K562 (cell line): Measurements from ENCODE around the gene MARK2. TPM values are rescaled to one million over a fixed set of nuclear protein-coding genes. Genes with fewer than 3 reads are reported as not detected.

Experiments used
- ATAC-seq: fragments of 200-7000 bp; cut with Tn5 transposase; 3 replicates; pipeline ENCODE4 v1.9.1; 2020; ENCODE audit warnings: moderate library complexity
- BruUV-seq: library from RNA; stranded (reverse); fragments of 400-500 nt; replicated peaks from 2 replicates; lab custom pipeline; 2021; lab: Mats Ljungman, UMichigan
- CTCF ChIA-PET: fragments of 300-600 bp; formaldehyde crosslinking; extraction: SDS; loops from one replicate; lab custom pipeline; 2021; ENCODE audit warnings: low intra/inter-chr PET ratio; lab: Yijun Ruan, JAX
- POLR2A ChIA-PET: fragments of 300-600, 350-650 bp; sonication (Branson Sonifier 250); formaldehyde crosslinking; extraction: SDS; loops from one replicate; lab custom pipeline; 2021; ENCODE audit warnings: antibody characterized with exemption, inconsistent platforms; lab: Yijun Ruan, JAX
- DNase-seq, 4 experiments: peaks; one replicate each; pipeline versions ENCODE4 v3.0.0 to v3.0.0-alpha.2; 2011 to 2018; ENCODE audit warnings: low spot score in 3 of 4, mixed read lengths in 3 of 4; ENCODE audit errors: extremely low read depth in 1 of 4
- FAIRE-seq: peaks from 2 replicates; lab custom pipeline; 2011; peaks lifted over from hg19 to GRCh38; lab: Jason Lieb, UNC
- H2AFZ ChIP-seq: 2 replicates; pipeline ENCODE4 v1.6.0; 2011; ENCODE audit warnings: low read depth, low read length, control low read depth, inconsistent platforms
- H3K27ac ChIP-seq: fragments of 200-600 bp; 3 replicates; pipeline ENCODE4 v1.8.0; 2011; ENCODE audit warnings: low read depth, mild to moderate bottlenecking, control low read depth, inconsistent platforms, low read length, moderate library complexity, mixed read lengths; ENCODE audit errors: extremely low read depth
- H3K27me3 ChIP-seq, 2 experiments: fragments of 300-600 bp in 1 of 2; 2 replicates in 1 of 2; 3 replicates in 1 of 2; pipeline versions ENCODE4 v1.6.0 to v1.8.0; 2011; ENCODE audit warnings: inconsistent platforms in 2 of 2, low read length in 2 of 2, mild to moderate bottlenecking in 1 of 2, mixed read lengths in 1 of 2, moderate library complexity in 1 of 2; ENCODE audit not compliant: control insufficient read depth in 2 of 2, insufficient read depth in 2 of 2
- H3K36me3 ChIP-seq: fragments of 300-600 bp; 3 replicates; pipeline ENCODE4 v1.8.0; 2011; ENCODE audit warnings: mild to moderate bottlenecking, low read length, inconsistent platforms; ENCODE audit not compliant: control insufficient read depth, insufficient read depth
- H3K4me1 ChIP-seq, 2 experiments: fragments of 200-600 bp in 1 of 2; replicated peaks in 1 of 2; 2 replicates in 1 of 2; 3 replicates in 1 of 2; pipeline versions ENCODE4 v1.5.1 to v1.8.0; 2011; ENCODE audit warnings: inconsistent platforms in 2 of 2, low read length in 2 of 2, mild to moderate bottlenecking in 1 of 2, mixed read lengths in 1 of 2, moderate library complexity in 1 of 2; ENCODE audit not compliant: control insufficient read depth in 2 of 2, insufficient read depth in 2 of 2
- H3K4me2 ChIP-seq: 2 replicates; pipeline ENCODE4 v1.6.1; 2011; ENCODE audit warnings: low read length, control low read depth, inconsistent platforms, mixed read lengths; ENCODE audit not compliant: insufficient read depth
- H3K4me3 ChIP-seq: fragments of 200-600 bp; sonication (generic), shearing (Covaris generic); 2 replicates; pipeline ENCODE4 v1.5.1; 2016; ENCODE audit warnings: control low read depth, inconsistent platforms
- H3K79me2 ChIP-seq: fragments of 200-600 bp; 3 replicates; pipeline ENCODE4 v1.8.0; 2011; ENCODE audit warnings: low read length, inconsistent platforms; ENCODE audit not compliant: control insufficient read depth, insufficient read depth
- H3K9ac ChIP-seq, 2 experiments: 2 replicates each; pipeline versions ENCODE4 v1.6.0 to v1.6.1; 2011; ENCODE audit warnings: low read depth in 2 of 2, low read length in 2 of 2, control low read depth in 1 of 2, inconsistent platforms in 1 of 2, mild to moderate bottlenecking in 1 of 2, mixed read lengths in 1 of 2; ENCODE audit not compliant: insufficient read depth in 1 of 2
- H3K9me1 ChIP-seq: one replicate; pipeline ENCODE4 v1.6.0; 2011; ENCODE audit warnings: inconsistent platforms, mild to moderate bottlenecking, low read length, moderate library complexity; ENCODE audit not compliant: control insufficient read depth, insufficient read depth
- H3K9me3 ChIP-seq: replicated peaks from 2 replicates; pipeline ENCODE4 v1.5.1; 2011; ENCODE audit warnings: low read depth, low read length, inconsistent platforms; ENCODE audit not compliant: control insufficient read depth, insufficient read depth
- H4K20me1 ChIP-seq: replicated peaks from 2 replicates; pipeline ENCODE4 v1.6.1; 2011; ENCODE audit warnings: low read length, inconsistent platforms, mixed read lengths; ENCODE audit not compliant: control insufficient read depth, insufficient read depth
- ATF2 ChIP-seq: sonication (generic); formaldehyde crosslinking; IDR thresholded peaks from 2 replicates; pipeline ENCODE4 v1.8.1; 2022; ENCODE audit warnings: missing genetic modification reagents
- FOXP1 ChIP-seq: sonication (generic); formaldehyde crosslinking; IDR thresholded peaks from 2 replicates; pipeline ENCODE4 v1.8.0; 2022; ENCODE audit warnings: mild to moderate bottlenecking, missing genetic modification reagents
- FOXP4 ChIP-seq: sonication (generic); formaldehyde crosslinking; IDR thresholded peaks from 2 replicates; pipeline ENCODE4 v1.8.0; 2022; ENCODE audit warnings: mild to moderate bottlenecking, missing genetic modification reagents, borderline replicate concordance
- MCM3 ChIP-seq: fragments of 450-650 bp; IDR thresholded peaks from 2 replicates; pipeline ENCODE4 v1.6.1; 2016
- PHF20 ChIP-seq: fragments of 450-650 bp; IDR thresholded peaks from 2 replicates; pipeline ENCODE4 v1.6.1; 2018; ENCODE audit not compliant: partially characterized antibody
- STAT5A ChIP-seq: IDR thresholded peaks from 2 replicates; pipeline ENCODE4 v1.6.1; 2012; ENCODE audit warnings: low read length, inconsistent platforms, borderline replicate concordance
- STAT6 ChIP-seq: sonication (generic); formaldehyde crosslinking; IDR thresholded peaks from 2 replicates; pipeline ENCODE4 v1.8.1; 2023; ENCODE audit warnings: mild to moderate bottlenecking, missing genetic modification reagents
- ZNF133 ChIP-seq: fragments of 250-450 bp; sonication (Bioruptor Pico); IDR thresholded peaks from 2 replicates; pipeline ENCODE4 v1.4.0; 2020; ENCODE audit warnings: mild to moderate bottlenecking
- ZNF282 ChIP-seq: sonication (generic); formaldehyde crosslinking; IDR thresholded peaks from 2 replicates; pipeline ENCODE4 v1.8.1; 2023; ENCODE audit warnings: missing genetic modification reagents
- WGBS: fragments of 100-300 bp; shearing (Covaris generic); methylation state at CpG from one replicate; pipeline ENCODE4 v1.1.6; 2016; ENCODE audit warnings: low coverage, mixed read lengths; ENCODE audit not compliant: insufficient coverage; ENCODE audit errors: missing lambda C conversion rate; 5-methylcytosine and 5-hydroxymethylcytosine counted together
- in situ Hi-C: fragments of 300-500 bp; cut with MboI; formaldehyde crosslinking; loops from 4 replicates; pipeline ENCODE4 v1.15.0; 2018; ENCODE audit warnings: inconsistent platforms, mixed read lengths
- intact Hi-C: fragments of 100-400 bp; cut with micrococcal nuclease; formaldehyde crosslinking; loops from 2 replicates; pipeline ENCODE4 v1.14.2; 2022
- polyA plus RNA-seq, 8 experiments: library from polyadenylated mRNA; depleted of rRNA in 4 of 8; stranded (reverse) in 5 of 8; unstranded in 3 of 8; fragments of >200 nt; fragmentation: Nextera tagmentation in 2 of 8; fragmentation: Illumina TruSeq in 1 of 8; extraction: Ambion mirVana in 2 of 8; extraction: Trizol in 1 of 8; gene quantifications; 2 replicates each; pipeline versions ENCODE4 v1.2.1 to v1.2.3, GENCODE V29; 2011 to 2014; ENCODE audit warnings: inconsistent platforms in 1 of 8, missing spikeins in 1 of 8
- total RNA-seq, 7 experiments: library from RNA; depleted of rRNA in 6 of 7; stranded (reverse); fragments of >200 nt in 6 of 7; fragmentation: Illumina TruSeq in 2 of 7; extraction: Trizol in 2 of 7; gene quantifications; 2 replicates each; pipeline versions ENCODE4 v1.2.1 to v1.2.3, GENCODE V29; 2011 to 2021; ENCODE audit warnings: low replicate concordance in 1 of 7
- TF ChIP-seq, protein P1 (sequence below): fragments of 450-650 bp; IDR thresholded peaks from 2 replicates; pipeline ENCODE4 v1.6.1; 2016; ENCODE audit warnings: borderline replicate concordance
- TF ChIP-seq, protein P2 (sequence below): fragments of 450-650 bp; IDR thresholded peaks from 2 replicates; pipeline ENCODE4 v1.7.1; 2018; ENCODE audit warnings: mild to moderate bottlenecking, low read depth; ENCODE audit not compliant: partially characterized antibody

MARK2 gene
- total and polyA plus RNA-seq, 9 of the 15 experiments (the other 6 are each of a cell fraction or from before 2014, with no cell fraction given): 0.32 to 43.5 (median 15.1) TPM

DNA sequence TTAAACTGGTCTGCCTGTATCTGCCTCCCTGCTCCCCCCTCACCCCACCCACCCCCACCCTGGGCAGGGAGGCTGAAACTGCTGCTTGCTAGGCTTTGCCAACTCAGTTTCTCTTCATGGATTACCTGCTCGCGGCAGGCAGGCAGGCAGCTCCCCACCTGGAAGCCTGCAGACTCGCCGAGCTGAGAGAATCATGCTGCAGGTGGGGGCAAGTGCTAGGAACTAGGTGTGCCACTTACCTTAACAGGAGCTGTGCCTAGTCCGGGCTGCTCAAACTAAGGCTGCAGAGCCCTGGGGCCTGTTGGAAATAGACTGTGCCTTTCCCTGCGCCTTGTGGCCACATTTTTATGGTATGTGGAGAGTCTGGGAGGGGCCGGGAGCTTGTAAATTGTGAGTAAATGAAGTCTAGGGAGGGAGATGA, 30.3 kb downstream of the MARK2 start:
- TF ChIP-seq STAT6 (no peak), ZNF282 (CRISPR knock-in tag) (no peak), ATF2 (no peak), FOXP1 (no peak), MCM3 (no peak), PHF20 (no peak), STAT5A (no peak), FOXP4 (CRISPR knock-in tag) (no peak), ZNF133 (CRISPR knock-in tag) (no peak)
- TF ChIP-seq, protein P1, sequence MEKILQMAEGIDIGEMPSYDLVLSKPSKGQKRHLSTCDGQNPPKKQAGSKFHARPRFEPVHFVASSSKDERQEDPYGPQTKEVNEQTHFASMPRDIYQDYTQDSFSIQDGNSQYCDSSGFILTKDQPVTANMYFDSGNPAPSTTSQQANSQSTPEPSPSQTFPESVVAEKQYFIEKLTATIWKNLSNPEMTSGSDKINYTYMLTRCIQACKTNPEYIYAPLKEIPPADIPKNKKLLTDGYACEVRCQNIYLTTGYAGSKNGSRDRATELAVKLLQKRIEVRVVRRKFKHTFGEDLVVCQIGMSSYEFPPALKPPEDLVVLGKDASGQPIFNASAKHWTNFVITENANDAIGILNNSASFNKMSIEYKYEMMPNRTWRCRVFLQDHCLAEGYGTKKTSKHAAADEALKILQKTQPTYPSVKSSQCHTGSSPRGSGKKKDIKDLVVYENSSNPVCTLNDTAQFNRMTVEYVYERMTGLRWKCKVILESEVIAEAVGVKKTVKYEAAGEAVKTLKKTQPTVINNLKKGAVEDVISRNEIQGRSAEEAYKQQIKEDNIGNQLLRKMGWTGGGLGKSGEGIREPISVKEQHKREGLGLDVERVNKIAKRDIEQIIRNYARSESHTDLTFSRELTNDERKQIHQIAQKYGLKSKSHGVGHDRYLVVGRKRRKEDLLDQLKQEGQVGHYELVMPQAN: no peak
- TF ChIP-seq, protein P2, sequence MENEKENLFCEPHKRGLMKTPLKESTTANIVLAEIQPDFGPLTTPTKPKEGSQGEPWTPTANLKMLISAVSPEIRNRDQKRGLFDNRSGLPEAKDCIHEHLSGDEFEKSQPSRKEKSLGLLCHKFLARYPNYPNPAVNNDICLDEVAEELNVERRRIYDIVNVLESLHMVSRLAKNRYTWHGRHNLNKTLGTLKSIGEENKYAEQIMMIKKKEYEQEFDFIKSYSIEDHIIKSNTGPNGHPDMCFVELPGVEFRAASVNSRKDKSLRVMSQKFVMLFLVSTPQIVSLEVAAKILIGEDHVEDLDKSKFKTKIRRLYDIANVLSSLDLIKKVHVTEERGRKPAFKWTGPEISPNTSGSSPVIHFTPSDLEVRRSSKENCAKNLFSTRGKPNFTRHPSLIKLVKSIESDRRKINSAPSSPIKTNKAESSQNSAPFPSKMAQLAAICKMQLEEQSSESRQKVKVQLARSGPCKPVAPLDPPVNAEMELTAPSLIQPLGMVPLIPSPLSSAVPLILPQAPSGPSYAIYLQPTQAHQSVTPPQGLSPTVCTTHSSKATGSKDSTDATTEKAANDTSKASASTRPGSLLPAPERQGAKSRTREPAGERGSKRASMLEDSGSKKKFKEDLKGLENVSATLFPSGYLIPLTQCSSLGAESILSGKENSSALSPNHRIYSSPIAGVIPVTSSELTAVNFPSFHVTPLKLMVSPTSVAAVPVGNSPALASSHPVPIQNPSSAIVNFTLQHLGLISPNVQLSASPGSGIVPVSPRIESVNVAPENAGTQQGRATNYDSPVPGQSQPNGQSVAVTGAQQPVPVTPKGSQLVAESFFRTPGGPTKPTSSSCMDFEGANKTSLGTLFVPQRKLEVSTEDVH: no peak
- no peak overlapping the region for H3K4me3 ChIP-seq
- in situ Hi-C loops: no loop called here
- H3K79me2 ChIP-seq: peaks cover 78% of the 10 kb centered on the region
- no peak overlapping the region for H3K4me2 ChIP-seq
- no peak overlapping the region for H2AFZ ChIP-seq
- peaks cover 4% of the 10 kb centered on the region; the same call in 1 of the 2 replicates for H4K20me1 ChIP-seq
- no peak for DNase-seq
- POLR2A ChIA-PET: interaction anchor here (1.2 kb wide), 1 partner anchor 14 kb away, joined by 4 read pairs; no protein-coding TSS in a partner anchor
- no peaks in the 10 kb centered on the region for H3K9me1 ChIP-seq
- FAIRE-seq: no peak
- 88% methylated on average over 7 of the region's 7 CpGs for WGBS
- intact Hi-C loops: no loop called here
- CTCF ChIA-PET: no interaction called here
- ATAC-seq: no peak
- H3K27me3 ChIP-seq: no peaks in the 10 kb centered on the region
- peaks cover 36% of the 10 kb centered on the region; the same call in 2 of the 3 replicates for H3K36me3 ChIP-seq
- no peak overlapping the region for H3K9ac ChIP-seq
- H3K4me1 ChIP-seq: peaks cover 22 to 33% of the 10 kb centered on the region in 2 experiments
- BruUV-seq: no TSS peak
- H3K27ac ChIP-seq: no peak overlapping the region
- no peaks in the 10 kb centered on the region for H3K9me3 ChIP-seq
